SU-DHL-6 (cell line): ENCODE measurements around the gene IFI16.

Experiments
- CTCF ChIP-seq: fragments of 200-600 bp; sonication (generic); IDR thresholded peaks from one replicate; pipeline ENCODE4 v1.5.1; 2017; ENCODE audit warnings: antibody characterized with exemption, mild to moderate bottlenecking, low read length, moderate library complexity; ENCODE audit not compliant: insufficient read depth, poor library complexity, severe bottlenecking
- EZH2phosphoT487 ChIP-seq: fragments of 200-600 bp; sonication (generic), shearing (Covaris generic); conservative IDR thresholded peaks from 2 replicates; pipeline ENCODE4 v1.6.1; 2018; ENCODE audit warnings: mild to moderate bottlenecking, antibody characterized with exemption, low read length, moderate library complexity, mixed read lengths

- no peak for TF ChIP-seq CTCF
- TF ChIP-seq EZH2phosphoT487 = no peak
Observed at GRCh38 chr1:159084867-159085266, 75.2 kb downstream of the IFI16 start.
